ENCODE results near the gene DENND4A. TPM values are rescaled to one million over a fixed set of nuclear protein-coding genes. Genes with fewer than 3 reads are reported as not detected.

Gene DENND4A
- total RNA-seq, 1 experiment from 2014 or later: 12.7 TPM

- Mint-ChIP-seq H3K36me3 (ENCODE audit: insufficient read depth, unreplicated experiment) (no peaks in the 10 kb centered on the region), H3K27ac (ENCODE audit: unreplicated experiment) (no peak overlapping the region), H3K4me1 (ENCODE audit: low read depth, unreplicated experiment) (no peaks in the 10 kb centered on the region), H3K27me3 (ENCODE audit: insufficient read depth, unreplicated experiment) (no peaks in the 10 kb centered on the region), H3K4me3 (ENCODE audit: unreplicated experiment) (no peak overlapping the region), H3K9me3 (ENCODE audit: unreplicated experiment) (no peaks in the 10 kb centered on the region)
- H3K4me1 ChIP-seq: no peaks in the 10 kb centered on the region
- no peaks in the 10 kb centered on the region for H3K27me3 ChIP-seq (replicated peaks; ENCODE audit: control insufficient read depth, insufficient read depth, low read length)
- H3K9me3 ChIP-seq: no peaks in the 10 kb centered on the region
- BruUV-seq (replicated peaks): no TSS peak
- no peak overlapping the region for H3K4me3 ChIP-seq (ENCODE audit: low read depth, low read length)
- POLR2A ChIA-PET: no interaction called here
- intact Hi-C loops (cut with micrococcal nuclease; ENCODE audit: unreplicated experiment): no loop called here
- no peak for TF ChIP-seq CTCF (IDR thresholded peaks at IDR 0.05; ENCODE audit: insufficient read depth in 1 of 2, low read depth in 1 of 2, low read length in 1 of 2, severe bottlenecking in 1 of 2, unreplicated experiment in 1 of 2)
- CTCF ChIA-PET: no interaction called here
- DNase-seq: no peak
- no peaks in the 10 kb centered on the region; the same call in 1 of the 2 replicates for H3K36me3 ChIP-seq (ENCODE audit: control insufficient read depth, insufficient read depth, low read length)
These were observed 101.9 kb downstream of the DENND4A start for GRCh38 chr15:65690173-65690572.

- POLR2A ChIA-PET: no interaction called here
These were observed 103.6 kb downstream of the DENND4A start for GRCh38 chr15:65688462-65688861.

GRCh38 chr15:65682404-65682911 lies 109.6 kb downstream of the DENND4A start:
- Mint-ChIP-seq H3K4me3 (ENCODE audit: unreplicated experiment) (no peak overlapping the region), H3K9me3 (ENCODE audit: unreplicated experiment) (no peaks in the 10 kb centered on the region), H3K36me3 (ENCODE audit: insufficient read depth, unreplicated experiment) (peaks cover 5% of the 10 kb centered on the region), H3K27ac (ENCODE audit: unreplicated experiment) (no peak overlapping the region), H3K4me1 (ENCODE audit: low read depth, unreplicated experiment) (no peaks in the 10 kb centered on the region), H3K27me3 (ENCODE audit: insufficient read depth, unreplicated experiment) (no peaks in the 10 kb centered on the region)
- intact Hi-C loops (cut with micrococcal nuclease; ENCODE audit: unreplicated experiment): no loop called here
- H3K36me3 ChIP-seq (ENCODE audit: control insufficient read depth, insufficient read depth, low read length): no peaks in the 10 kb centered on the region
- H3K4me1 ChIP-seq: no peaks in the 10 kb centered on the region
- H3K27me3 ChIP-seq (replicated peaks; ENCODE audit: control insufficient read depth, insufficient read depth, low read length): no peaks in the 10 kb centered on the region
- TF ChIP-seq CTCF (IDR thresholded peaks at IDR 0.05; ENCODE audit: insufficient read depth in 1 of 2, low read depth in 1 of 2, low read length in 1 of 2, severe bottlenecking in 1 of 2, unreplicated experiment in 1 of 2): no peak
- DNase-seq: no peak
- H3K4me3 ChIP-seq (ENCODE audit: low read depth, low read length): no peak overlapping the region
- no peaks in the 10 kb centered on the region for H3K9me3 ChIP-seq
- no TSS peak for BruUV-seq (replicated peaks)
- CTCF ChIA-PET: no interaction called here
- POLR2A ChIA-PET: no interaction called here

More at GRCh38 chr15:65688462-65688861, 103.6 kb downstream of the DENND4A start:
- Histone ChIP-seq H3K36me3 (ENCODE audit: control insufficient read depth, insufficient read depth, low read length) (no peaks in the 10 kb centered on the region; the same call in 1 of the 2 replicates), H3K4me3 (ENCODE audit: low read depth, low read length) (no peak overlapping the region), H3K4me1 (no peaks in the 10 kb centered on the region), H3K27me3 (replicated peaks; ENCODE audit: control insufficient read depth, insufficient read depth, low read length) (no peaks in the 10 kb centered on the region), H3K9me3 (no peaks in the 10 kb centered on the region)
- no peak for TF ChIP-seq CTCF (IDR thresholded peaks at IDR 0.05; ENCODE audit: insufficient read depth in 1 of 2, low read depth in 1 of 2, low read length in 1 of 2, severe bottlenecking in 1 of 2, unreplicated experiment in 1 of 2)
- CTCF ChIA-PET: no interaction called here
- DNase-seq: no peak
- no TSS peak for BruUV-seq (replicated peaks)
- no peak overlapping the region for H3K4me3 Mint-ChIP-seq (ENCODE audit: unreplicated experiment)
- H3K4me1 Mint-ChIP-seq (ENCODE audit: low read depth, unreplicated experiment): no peaks in the 10 kb centered on the region
- H3K27me3 Mint-ChIP-seq (ENCODE audit: insufficient read depth, unreplicated experiment): no peaks in the 10 kb centered on the region
- H3K27ac Mint-ChIP-seq (ENCODE audit: unreplicated experiment): no peak overlapping the region
- intact Hi-C loops (cut with micrococcal nuclease; ENCODE audit: unreplicated experiment): no loop called here
- H3K36me3 Mint-ChIP-seq (ENCODE audit: insufficient read depth, unreplicated experiment): no peaks in the 10 kb centered on the region
- H3K9me3 Mint-ChIP-seq (ENCODE audit: unreplicated experiment): no peaks in the 10 kb centered on the region

Measured in Caco-2 (cell line).